ENCODE results near the gene APLP2.

Gene APLP2

DNA sequence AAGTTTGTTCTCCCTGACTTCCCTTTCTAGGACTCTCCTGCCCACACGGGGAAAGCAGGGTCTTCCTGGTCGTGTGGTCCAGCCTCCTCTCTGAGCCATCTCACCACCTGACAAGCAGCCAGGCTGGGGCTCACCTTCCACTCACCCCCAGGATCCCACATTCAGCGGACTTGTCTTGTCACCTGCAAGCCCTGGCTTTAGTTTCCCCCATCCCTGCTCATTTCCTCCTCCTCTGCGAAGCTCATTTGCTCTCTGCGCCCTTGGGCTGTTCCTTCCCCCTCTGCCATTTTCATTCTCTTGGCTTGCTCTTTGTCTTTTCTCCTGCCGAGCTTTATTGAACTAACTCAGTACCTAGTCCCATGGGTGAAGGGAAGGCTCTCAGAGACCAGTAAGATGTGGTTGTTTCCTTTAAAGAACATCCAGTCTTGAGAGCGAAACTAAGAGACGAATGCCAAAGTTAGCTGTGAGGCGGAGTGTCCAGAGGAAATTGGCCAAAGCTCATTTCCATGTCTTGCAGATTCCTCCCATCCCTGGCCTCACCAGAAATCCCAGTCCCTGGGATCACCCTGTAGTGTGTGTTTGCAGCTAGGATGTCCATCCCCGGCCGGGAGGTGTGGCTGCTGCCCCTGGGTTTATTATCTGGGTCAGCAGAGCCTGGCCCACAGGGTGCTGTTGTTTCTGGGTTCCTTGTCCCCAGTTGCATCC is 91.9 kb downstream of the APLP2 start:
- WGBS (ENCODE audit: insufficient coverage), result 66% methylated on average over 8 of the region's 11 CpGs
- ChIA-PET POLR2A (no interaction called here), CTCF (interaction anchor here (0.6 to 0.7 kb wide), 2 partner anchors 263 to 816 kb away, joined by 3 to 4 read pairs; no protein-coding TSS in a partner anchor)
- H3K27me3 ChIP-seq (replicated peaks in 2 of 5; ENCODE audit: control insufficient read depth in 4 of 5, insufficient read depth in 5 of 5, low read length in 4 of 5), result peaks cover 0 to 63% (median 34%) of the 10 kb centered on the region in 5 experiments
- no peak for DNase-seq
- no peak overlapping the region for H3K4me3 ChIP-seq (ENCODE audit: control insufficient read depth in 1 of 7, extremely low read depth in 1 of 7, insufficient read depth in 4 of 7, low read depth in 2 of 7, low read length in 6 of 7)
- H3K36me3 ChIP-seq (ENCODE audit: control insufficient read depth in 4 of 4, insufficient read depth in 4 of 4, low read length in 3 of 4), result no peaks in the 10 kb centered on the region
- H3K27ac ChIP-seq (ENCODE audit: insufficient read depth in 1 of 2, low read depth in 1 of 2, low read length in 2 of 2, poor library complexity in 1 of 2, severe bottlenecking in 2 of 2), result no peak overlapping the region
- H3K4me1 ChIP-seq (ENCODE audit: control extremely low read depth in 1 of 4, control insufficient read depth in 4 of 4, insufficient read depth in 4 of 4, low read length in 3 of 4), result peaks cover 0 to 21% (median 13%) of the 10 kb centered on the region in 4 experiments
- H3K9me3 ChIP-seq (ENCODE audit: control extremely low read depth in 1 of 5, control insufficient read depth in 4 of 5, insufficient read depth in 2 of 5, low read depth in 1 of 5, low read length in 4 of 5), result no peaks in the 10 kb centered on the region

DNA sequence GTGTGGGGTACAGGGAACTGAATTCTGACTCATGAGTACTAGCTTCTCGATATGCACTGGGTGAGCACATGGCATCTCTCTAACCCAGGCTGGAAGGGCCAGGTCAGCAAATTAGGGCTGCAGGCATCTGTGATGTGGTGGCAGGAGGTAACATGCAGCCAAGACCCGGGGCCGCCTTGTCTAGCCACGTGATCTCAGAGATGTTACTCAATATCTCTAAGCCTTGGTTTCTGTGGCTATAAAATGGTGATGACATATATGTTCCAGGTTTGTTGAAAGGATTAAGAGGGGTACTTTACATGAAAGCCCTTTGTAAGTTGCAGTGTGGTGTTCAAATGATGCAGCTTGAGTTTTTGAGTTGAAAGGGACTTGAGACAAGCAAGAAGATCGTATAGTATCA is 93.0 kb downstream of the APLP2 start:
- DNase-seq, result peak in 2 of 3 donors; percentile 18 to 44
- CTCF ChIA-PET, result interaction anchor here (0.7 kb wide), 1 partner anchor 48 kb away, joined by 3 read pairs; no protein-coding TSS in a partner anchor
- WGBS (ENCODE audit: insufficient coverage), result 98% methylated on average over 4 of the region's 5 CpGs
- peaks cover 0 to 21% (median 13%) of the 10 kb centered on the region in 4 experiments for H3K4me1 ChIP-seq (ENCODE audit: control extremely low read depth in 1 of 4, control insufficient read depth in 4 of 4, insufficient read depth in 4 of 4, low read length in 3 of 4)
- H3K36me3 ChIP-seq (ENCODE audit: control insufficient read depth in 4 of 4, insufficient read depth in 4 of 4, low read length in 3 of 4), result no peaks in the 10 kb centered on the region
- POLR2A ChIA-PET, result no interaction called here
- H3K4me3 ChIP-seq (ENCODE audit: control insufficient read depth in 1 of 7, extremely low read depth in 1 of 7, insufficient read depth in 4 of 7, low read depth in 2 of 7, low read length in 6 of 7), result no peak overlapping the region
- peaks cover 0 to 61% (median 34%) of the 10 kb centered on the region in 5 experiments for H3K27me3 ChIP-seq (replicated peaks in 2 of 5; ENCODE audit: control insufficient read depth in 4 of 5, insufficient read depth in 5 of 5, low read length in 4 of 5)
- no peaks in the 10 kb centered on the region for H3K9me3 ChIP-seq (ENCODE audit: control extremely low read depth in 1 of 5, control insufficient read depth in 4 of 5, insufficient read depth in 2 of 5, low read depth in 1 of 5, low read length in 4 of 5)
- H3K27ac ChIP-seq (ENCODE audit: insufficient read depth in 1 of 2, low read depth in 1 of 2, low read length in 2 of 2, poor library complexity in 1 of 2, severe bottlenecking in 2 of 2), result no peak overlapping the region

DNA sequence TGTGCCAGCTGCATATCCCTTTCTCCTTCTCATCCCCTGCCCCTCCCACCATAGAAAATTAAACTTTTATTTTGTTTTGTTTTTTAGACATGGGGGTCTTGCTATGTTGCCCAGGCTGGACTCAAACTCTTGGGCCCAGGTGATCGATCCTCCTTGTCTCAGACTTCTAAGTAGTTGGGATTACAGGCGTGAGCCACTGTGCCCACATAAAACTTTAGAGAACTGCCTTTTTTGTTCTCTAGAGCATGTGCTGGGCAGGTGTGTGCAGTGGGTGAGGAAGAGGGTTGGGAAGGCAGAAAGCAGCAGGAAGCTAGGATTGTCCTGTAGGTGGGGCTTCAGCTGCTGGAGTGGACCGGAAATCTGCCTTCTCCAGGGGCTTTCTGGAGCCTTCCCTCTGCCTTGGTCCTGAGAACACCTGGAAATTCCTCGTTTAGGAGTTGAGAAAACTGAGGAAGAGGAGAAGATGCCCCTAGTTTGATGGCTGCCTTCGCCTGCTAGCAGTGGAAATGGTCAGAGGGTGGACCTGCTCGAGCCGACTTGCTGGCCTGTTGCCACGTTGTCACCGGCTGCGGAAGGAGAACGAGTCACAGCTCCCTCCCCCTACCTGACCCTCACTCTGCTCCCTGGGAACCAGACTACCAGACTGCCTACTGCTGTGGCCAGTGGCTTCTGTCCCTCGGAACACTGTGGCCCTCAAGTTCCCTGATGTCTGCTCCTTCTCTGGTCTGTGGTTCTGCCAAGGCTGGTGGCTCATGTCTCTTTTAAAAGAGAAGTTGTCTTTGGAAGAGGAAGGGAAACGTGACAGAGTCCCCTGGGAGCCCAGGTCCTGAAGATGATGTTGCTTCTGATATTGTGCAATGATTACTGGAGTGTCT is 93.9 kb downstream of the APLP2 start:
- 75% methylated on average over 11 of the region's 13 CpGs for WGBS (ENCODE audit: insufficient coverage)
- ChIA-PET POLR2A (no interaction called here), CTCF (interaction anchor here (0.7 kb wide), 2 partner anchors 47 to 279 kb away, joined by 3 read pairs; no protein-coding TSS in a partner anchor)
- Histone ChIP-seq H3K27ac (ENCODE audit: insufficient read depth in 1 of 2, low read depth in 1 of 2, low read length in 2 of 2, poor library complexity in 1 of 2, severe bottlenecking in 2 of 2) (no peak overlapping the region), H3K36me3 (ENCODE audit: control insufficient read depth in 4 of 4, insufficient read depth in 4 of 4, low read length in 3 of 4) (no peaks in the 10 kb centered on the region), H3K4me3 (ENCODE audit: control insufficient read depth in 1 of 7, extremely low read depth in 1 of 7, insufficient read depth in 4 of 7, low read depth in 2 of 7, low read length in 6 of 7) (no peak overlapping the region), H3K9me3 (ENCODE audit: control extremely low read depth in 1 of 5, control insufficient read depth in 4 of 5, insufficient read depth in 2 of 5, low read depth in 1 of 5, low read length in 4 of 5) (no peaks in the 10 kb centered on the region), H3K27me3 (replicated peaks in 2 of 5; ENCODE audit: control insufficient read depth in 4 of 5, insufficient read depth in 5 of 5, low read length in 4 of 5) (peaks cover 0 to 52% (median 29%) of the 10 kb centered on the region in 5 experiments), H3K4me1 (ENCODE audit: control extremely low read depth in 1 of 4, control insufficient read depth in 4 of 4, insufficient read depth in 4 of 4, low read length in 3 of 4) (peaks cover 0 to 21% (median 13%) of the 10 kb centered on the region in 4 experiments)
- DNase-seq, result no peak

DNA sequence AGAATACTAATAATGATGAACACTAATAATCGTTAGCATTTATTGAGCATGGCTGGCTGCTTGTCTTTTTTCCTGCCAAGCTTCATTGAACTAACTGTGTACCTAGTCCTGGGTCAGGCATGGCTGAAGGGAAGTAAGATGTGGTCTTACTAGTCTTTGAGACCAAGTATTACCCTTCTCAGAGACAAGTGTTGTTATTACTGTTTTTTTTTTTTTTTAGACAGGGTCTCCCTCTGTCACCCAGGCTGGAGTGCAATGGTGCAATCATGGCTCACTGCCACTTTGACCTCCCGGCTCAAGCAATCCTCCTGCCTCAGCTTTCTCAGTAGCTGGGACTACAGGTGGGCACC is 94.5 kb downstream of the APLP2 start:
- Histone ChIP-seq H3K4me3 (ENCODE audit: control insufficient read depth in 1 of 7, extremely low read depth in 1 of 7, insufficient read depth in 4 of 7, low read depth in 2 of 7, low read length in 6 of 7) (no peak overlapping the region), H3K36me3 (ENCODE audit: control insufficient read depth in 4 of 4, insufficient read depth in 4 of 4, low read length in 3 of 4) (no peaks in the 10 kb centered on the region), H3K27me3 (replicated peaks in 2 of 5; ENCODE audit: control insufficient read depth in 4 of 5, insufficient read depth in 5 of 5, low read length in 4 of 5) (peaks cover 0 to 46% (median 23%) of the 10 kb centered on the region in 5 experiments), H3K4me1 (ENCODE audit: control extremely low read depth in 1 of 4, control insufficient read depth in 4 of 4, insufficient read depth in 4 of 4, low read length in 3 of 4) (peaks cover 0 to 21% (median 13%) of the 10 kb centered on the region in 4 experiments), H3K27ac (ENCODE audit: insufficient read depth in 1 of 2, low read depth in 1 of 2, low read length in 2 of 2, poor library complexity in 1 of 2, severe bottlenecking in 2 of 2) (no peak overlapping the region), H3K9me3 (ENCODE audit: control extremely low read depth in 1 of 5, control insufficient read depth in 4 of 5, insufficient read depth in 2 of 5, low read depth in 1 of 5, low read length in 4 of 5) (no peaks in the 10 kb centered on the region)
- CTCF ChIA-PET, result interaction anchor here (0.7 kb wide), 1 partner anchor 279 kb away, joined by 3 read pairs; no protein-coding TSS in a partner anchor
- POLR2A ChIA-PET, result no interaction called here
- WGBS (ENCODE audit: insufficient coverage), result 95% methylated on average over 2 of the region's 2 CpGs
- no peak for DNase-seq

DNA sequence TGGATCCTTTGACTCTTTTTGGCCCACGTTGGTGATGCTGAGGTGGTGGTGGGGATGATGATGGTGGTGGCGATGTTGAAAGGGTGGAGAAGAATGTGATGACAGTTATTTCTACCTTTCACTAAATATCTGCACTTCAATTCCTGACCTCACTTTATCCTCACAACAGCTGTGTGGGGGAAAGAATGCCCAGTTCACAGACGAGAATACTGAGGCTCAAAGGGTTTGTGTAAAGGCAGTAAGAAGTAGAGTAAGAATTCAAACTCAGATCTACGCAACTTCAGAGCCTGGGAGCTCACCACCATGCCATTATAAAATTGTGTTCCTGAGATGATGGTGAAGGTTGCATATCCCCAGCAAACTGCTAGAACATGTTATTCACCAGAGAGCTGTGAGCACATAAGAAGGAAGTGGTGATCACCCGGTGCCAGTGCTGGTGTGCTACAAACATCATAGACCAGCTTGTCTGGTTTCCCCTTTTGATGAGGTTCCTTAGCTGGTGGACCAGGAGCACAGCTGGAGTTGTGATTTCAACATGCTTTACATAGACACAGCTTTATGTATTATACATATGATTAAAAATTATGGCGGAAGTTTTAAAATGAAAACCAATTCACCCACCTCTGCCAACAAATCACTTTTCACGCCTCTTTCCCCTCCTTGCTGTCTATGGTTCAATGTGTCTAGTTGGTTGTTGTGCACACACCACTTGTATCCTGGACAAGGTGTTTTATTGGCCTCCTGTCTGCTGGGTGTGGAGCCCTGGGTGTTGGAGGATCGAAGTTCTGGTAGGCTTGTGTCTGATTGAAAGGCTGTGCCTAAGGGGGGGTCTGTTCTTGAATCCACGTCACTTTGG is 96.1 kb downstream of the APLP2 start:
- no peak overlapping the region for H3K27ac ChIP-seq (ENCODE audit: insufficient read depth in 1 of 2, low read depth in 1 of 2, low read length in 2 of 2, poor library complexity in 1 of 2, severe bottlenecking in 2 of 2)
- peaks cover 0 to 30% (median 18%) of the 10 kb centered on the region in 5 experiments for H3K27me3 ChIP-seq (replicated peaks in 2 of 5; ENCODE audit: control insufficient read depth in 4 of 5, insufficient read depth in 5 of 5, low read length in 4 of 5)
- ChIA-PET CTCF (interaction anchor here (1.5 kb wide), 1 partner anchor 47 kb away, joined by 6 read pairs; no protein-coding TSS in a partner anchor), POLR2A (no interaction called here)
- H3K4me3 ChIP-seq (ENCODE audit: control insufficient read depth in 1 of 7, extremely low read depth in 1 of 7, insufficient read depth in 4 of 7, low read depth in 2 of 7, low read length in 6 of 7), result no peak overlapping the region
- H3K9me3 ChIP-seq (ENCODE audit: control extremely low read depth in 1 of 5, control insufficient read depth in 4 of 5, insufficient read depth in 2 of 5, low read depth in 1 of 5, low read length in 4 of 5), result no peaks in the 10 kb centered on the region
- peaks cover 0 to 5% (median 2%) of the 10 kb centered on the region in 4 experiments for H3K4me1 ChIP-seq (ENCODE audit: control extremely low read depth in 1 of 4, control insufficient read depth in 4 of 4, insufficient read depth in 4 of 4, low read length in 3 of 4)
- DNase-seq, result peak in 2 of 3 donors; percentile 70 to 77
- 69% methylated on average over 4 of the region's 9 CpGs for WGBS (ENCODE audit: insufficient coverage)
- H3K36me3 ChIP-seq (ENCODE audit: control insufficient read depth in 4 of 4, insufficient read depth in 4 of 4, low read length in 3 of 4), result no peaks in the 10 kb centered on the region

DNA sequence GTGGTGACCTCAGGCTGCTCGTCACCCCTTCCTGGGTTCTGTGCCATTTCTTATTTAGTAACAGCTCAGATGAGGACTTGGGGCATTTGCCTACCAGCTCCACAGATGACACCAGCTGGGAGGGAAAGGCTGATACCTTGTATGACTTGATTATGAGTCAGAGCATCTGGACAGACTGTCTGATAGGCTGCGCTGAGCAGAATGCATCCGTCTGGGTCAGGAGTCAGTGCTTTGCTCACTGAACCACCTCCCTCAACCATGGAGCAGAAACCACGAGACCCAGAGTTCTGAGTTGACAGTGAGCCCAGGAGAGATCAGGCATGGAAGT is 96.7 kb downstream of the APLP2 start:
- peak in 1 of 3 donors; percentile 15 for DNase-seq
- no peaks in the 10 kb centered on the region for H3K36me3 ChIP-seq (ENCODE audit: control insufficient read depth in 4 of 4, insufficient read depth in 4 of 4, low read length in 3 of 4)
- POLR2A ChIA-PET, result no interaction called here
- H3K4me3 ChIP-seq (ENCODE audit: control insufficient read depth in 1 of 7, extremely low read depth in 1 of 7, insufficient read depth in 4 of 7, low read depth in 2 of 7, low read length in 6 of 7), result no peak overlapping the region
- 100% methylated on average over 3 of the region's 4 CpGs for WGBS (ENCODE audit: insufficient coverage)
- peaks cover 0 to 2% (median 0%) of the 10 kb centered on the region in 4 experiments for H3K4me1 ChIP-seq (ENCODE audit: control extremely low read depth in 1 of 4, control insufficient read depth in 4 of 4, insufficient read depth in 4 of 4, low read length in 3 of 4)
- no peak overlapping the region for H3K27ac ChIP-seq (ENCODE audit: insufficient read depth in 1 of 2, low read depth in 1 of 2, low read length in 2 of 2, poor library complexity in 1 of 2, severe bottlenecking in 2 of 2)
- H3K27me3 ChIP-seq (replicated peaks in 2 of 5; ENCODE audit: control insufficient read depth in 4 of 5, insufficient read depth in 5 of 5, low read length in 4 of 5), result peaks cover 0 to 24% (median 12%) of the 10 kb centered on the region in 5 experiments
- CTCF ChIA-PET, result interaction anchor here (1.5 kb wide), 1 partner anchor 47 kb away, joined by 6 read pairs; no protein-coding TSS in a partner anchor
- H3K9me3 ChIP-seq (ENCODE audit: control extremely low read depth in 1 of 5, control insufficient read depth in 4 of 5, insufficient read depth in 2 of 5, low read depth in 1 of 5, low read length in 4 of 5), result no peaks in the 10 kb centered on the region
